Measurements from ENCODE around the gene PXMP2.

DNA sequence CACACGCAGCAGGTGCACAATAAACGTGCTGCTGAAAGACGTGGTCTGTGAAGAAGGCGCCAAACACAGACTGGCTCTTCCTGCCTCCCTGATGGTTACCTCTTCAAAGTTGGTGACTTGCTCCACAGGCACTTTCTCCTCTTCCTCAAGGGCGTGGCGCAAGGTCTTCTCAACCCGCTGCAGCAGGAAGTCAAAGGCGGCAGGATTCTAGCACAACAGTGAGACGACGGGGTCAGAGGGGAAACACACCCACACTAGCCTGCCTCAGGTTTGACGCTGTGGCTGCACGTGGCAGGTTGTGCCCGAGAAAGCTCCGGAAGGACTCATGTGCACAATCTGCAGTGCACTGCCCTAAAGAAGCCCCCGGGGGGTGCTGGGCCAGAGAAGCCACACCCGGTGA is 15.3 kb upstream of the PXMP2 start:
- TF ChIP-seq, protein P1, sequence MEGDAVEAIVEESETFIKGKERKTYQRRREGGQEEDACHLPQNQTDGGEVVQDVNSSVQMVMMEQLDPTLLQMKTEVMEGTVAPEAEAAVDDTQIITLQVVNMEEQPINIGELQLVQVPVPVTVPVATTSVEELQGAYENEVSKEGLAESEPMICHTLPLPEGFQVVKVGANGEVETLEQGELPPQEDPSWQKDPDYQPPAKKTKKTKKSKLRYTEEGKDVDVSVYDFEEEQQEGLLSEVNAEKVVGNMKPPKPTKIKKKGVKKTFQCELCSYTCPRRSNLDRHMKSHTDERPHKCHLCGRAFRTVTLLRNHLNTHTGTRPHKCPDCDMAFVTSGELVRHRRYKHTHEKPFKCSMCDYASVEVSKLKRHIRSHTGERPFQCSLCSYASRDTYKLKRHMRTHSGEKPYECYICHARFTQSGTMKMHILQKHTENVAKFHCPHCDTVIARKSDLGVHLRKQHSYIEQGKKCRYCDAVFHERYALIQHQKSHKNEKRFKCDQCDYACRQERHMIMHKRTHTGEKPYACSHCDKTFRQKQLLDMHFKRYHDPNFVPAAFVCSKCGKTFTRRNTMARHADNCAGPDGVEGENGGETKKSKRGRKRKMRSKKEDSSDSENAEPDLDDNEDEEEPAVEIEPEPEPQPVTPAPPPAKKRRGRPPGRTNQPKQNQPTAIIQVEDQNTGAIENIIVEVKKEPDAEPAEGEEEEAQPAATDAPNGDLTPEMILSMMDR (conservative IDR thresholded peaks at IDR 0.05; ENCODE audit: low read depth, low read length), result no peak
- TF ChIP-seq EZH2 (IDR thresholded peaks at IDR 0.05; ENCODE audit: borderline replicate concordance, low read depth, low read length, poor library complexity, severe bottlenecking), result no peak
